C4-2B (cell line): ENCODE results near the gene YPEL1.

ENCODE experiments used
- CTCF ChIP-seq: fragments of 450-650 bp; conservative IDR thresholded peaks from 2 replicates; pipeline ENCODE4 v1.5.1; 2017; ENCODE audit warnings: mild to moderate bottlenecking
- ZFX ChIP-seq: fragments of 450-650 bp; IDR thresholded peaks from 2 replicates; pipeline ENCODE4 v1.6.1; 2017

- TF ChIP-seq CTCF (no peak), ZFX (no peak)
These were observed 84.0 kb downstream of the YPEL1 start for GRCh38 chr22:21651521-21652009.
